Glutamatergic neuron (in vitro differentiated cells): ENCODE measurements around the gene REST. TPM values are rescaled to one million over a fixed set of nuclear protein-coding genes. Genes with fewer than 3 reads are reported as not detected.
"Not testable (repeated sequence)": the region's sequence is repeated elsewhere in the genome, so short reads cannot be mapped to it uniquely, and the experiment has no call there.

ENCODE experiments used
- DNase-seq: peaks from one replicate; pipeline ENCODE4 v3.0.0; 2022
- H3K27ac Mint-ChIP-seq: one replicate; pipeline ENCODE4 v1.8.0; 2020; ENCODE audit warnings: mild to moderate bottlenecking, mixed read lengths, inconsistent platforms; ENCODE audit not compliant: unreplicated experiment
- H3K27me3 Mint-ChIP-seq: one replicate; pipeline ENCODE4 v1.8.0; 2020; ENCODE audit warnings: mild to moderate bottlenecking, moderate library complexity, mixed read lengths, inconsistent platforms; ENCODE audit not compliant: unreplicated experiment
- H3K36me3 Mint-ChIP-seq: one replicate; pipeline ENCODE4 v1.8.0; 2020; ENCODE audit warnings: mild to moderate bottlenecking, mixed read lengths, inconsistent platforms; ENCODE audit not compliant: unreplicated experiment
- H3K4me1 Mint-ChIP-seq: one replicate; pipeline ENCODE4 v1.8.0; 2020; ENCODE audit warnings: mild to moderate bottlenecking, low read depth, mixed read lengths, inconsistent platforms; ENCODE audit not compliant: unreplicated experiment
- H3K4me3 Mint-ChIP-seq: one replicate; pipeline ENCODE4 v1.8.0; 2020; ENCODE audit warnings: mild to moderate bottlenecking, mixed read lengths, inconsistent platforms; ENCODE audit not compliant: unreplicated experiment
- H3K9me3 Mint-ChIP-seq: one replicate; pipeline ENCODE4 v1.8.0; 2020; ENCODE audit warnings: mild to moderate bottlenecking, moderate library complexity, mixed read lengths, inconsistent platforms; ENCODE audit not compliant: unreplicated experiment
- CTCF ChIP-seq: fragments of 200-600 bp; sonication (generic); IDR thresholded peaks from one replicate; pipeline ENCODE4 v1.5.0; 2021; ENCODE audit not compliant: partially characterized antibody, unreplicated experiment
- total RNA-seq: library from RNA; stranded (reverse); fragmentation: NEBNext Ultra II Directional; extraction: Animal tissue kit (Norgen Biotek cat#: 25700); gene quantifications from one replicate; pipeline ENCODE4 v1.2.1, GENCODE V29; 2021; ENCODE audit not compliant: unreplicated experiment

Gene REST
- total RNA-seq, 1 donor from 2014 or later: 1.5 TPM

- Mint-ChIP-seq H3K27ac (no peak overlapping the region), H3K27me3 (peaks cover 10% of the 10 kb centered on the region), H3K36me3 (no peaks in the 10 kb centered on the region), H3K9me3 (peaks cover 9% of the 10 kb centered on the region), H3K4me3 (peak overlapping the region; percentile 93), H3K4me1 (peaks cover 2% of the 10 kb centered on the region)
- no peak for TF ChIP-seq CTCF
- peak; percentile 40 for DNase-seq
Measured at GRCh38 chr4:56909086-56909894, 1.6 kb downstream of the REST start.

- no peaks in the 10 kb centered on the region for H3K36me3 Mint-ChIP-seq
- no peak overlapping the region for H3K27ac Mint-ChIP-seq
- no peak for TF ChIP-seq CTCF
- H3K9me3 Mint-ChIP-seq: peaks cover 9% of the 10 kb centered on the region
- H3K4me1 Mint-ChIP-seq: peaks cover 2% of the 10 kb centered on the region
- DNase-seq: no peak
- no peak overlapping the region for H3K4me3 Mint-ChIP-seq
- peaks cover 10% of the 10 kb centered on the region for H3K27me3 Mint-ChIP-seq
Measured at GRCh38 chr4:56910172-56910967, 2.7 kb downstream of the REST start.

- no peak overlapping the region for H3K4me3 Mint-ChIP-seq
- H3K27ac Mint-ChIP-seq: no peak overlapping the region
- no peak for DNase-seq
- H3K4me1 Mint-ChIP-seq: peaks cover 1% of the 10 kb centered on the region
- TF ChIP-seq CTCF: no peak
- peaks cover 3% of the 10 kb centered on the region for H3K9me3 Mint-ChIP-seq
- peaks cover 5% of the 10 kb centered on the region for H3K27me3 Mint-ChIP-seq
- no peaks in the 10 kb centered on the region for H3K36me3 Mint-ChIP-seq
Measured at GRCh38 chr4:56914336-56914735, 6.6 kb downstream of the REST start.

GRCh38 chr4:56914977-56915376 is 7.3 kb downstream of the REST start:
- not testable (repeated sequence) for H3K36me3 Mint-ChIP-seq, H3K9me3 Mint-ChIP-seq, H3K27me3 Mint-ChIP-seq, H3K4me1 Mint-ChIP-seq, H3K27ac Mint-ChIP-seq, DNase-seq, H3K4me3 Mint-ChIP-seq

- Mint-ChIP-seq H3K9me3 (no peaks in the 10 kb centered on the region), H3K36me3 (no peaks in the 10 kb centered on the region), H3K27me3 (no peaks in the 10 kb centered on the region), H3K4me1 (no peaks in the 10 kb centered on the region), H3K4me3 (no peak overlapping the region), H3K27ac (no peak overlapping the region)
- no peak for TF ChIP-seq CTCF
- DNase-seq: no peak
Measured at GRCh38 chr4:56927196-56927595, 19.5 kb downstream of the REST start.
